Gastrocnemius medialis (tissue), 4 donors: ENCODE results near the gene ADPRH. TPM values are rescaled to one million over a fixed set of nuclear protein-coding genes. Genes with fewer than 3 reads are reported as not detected.
"Not testable (repeated sequence)": the region's sequence is repeated elsewhere in the genome, so short reads cannot be mapped to it uniquely, and the experiment has no call there.

ENCODE experiments used
- ATAC-seq, 2 donors: fragments of 150-250 bp; one replicate each; pipeline ENCODE4 v1.9.1; 2016
- DNase-seq, 2 donors: peaks; one replicate each; pipeline ENCODE4 v3.0.0-alpha.2; 2019
- H3K27ac ChIP-seq, 4 donors: fragments of 200-600 bp; sonication (generic); 1 replicate in 1 of 4; 2 replicates in 3 of 4; pipeline ENCODE4 v1.5.1; 2016 to 2018; ENCODE audit warnings: mild to moderate bottlenecking in 2 of 4, moderate library complexity in 1 of 4
- H3K27me3 ChIP-seq, 3 donors: fragments of 200-600 bp; sonication (generic) in 2 of 3; 1 replicate in 1 of 3; 2 replicates in 2 of 3; pipeline versions ENCODE4 v1.5.1 to v1.6.0; 2016 to 2019; ENCODE audit warnings: mild to moderate bottlenecking in 1 of 3, moderate library complexity in 1 of 3
- H3K36me3 ChIP-seq, 2 donors: fragments of 200-600 bp; sonication (generic) in 1 of 2; one replicate each; pipeline ENCODE4 v1.5.1; 2017 to 2018
- H3K4me1 ChIP-seq, 2 donors: fragments of 200-600 bp; sonication (generic) in 1 of 2; one replicate each; pipeline ENCODE4 v1.5.1; 2016 to 2017; ENCODE audit warnings: mild to moderate bottlenecking in 2 of 2
- H3K4me3 ChIP-seq, 4 donors: fragments of 200-600 bp; sonication (generic) in 3 of 4; 1 replicate in 1 of 4; 2 replicates in 3 of 4; pipeline ENCODE4 v1.5.1; 2016 to 2019; ENCODE audit warnings: mild to moderate bottlenecking in 2 of 4
- H3K9me3 ChIP-seq, 3 donors: fragments of 200-600 bp; sonication (generic) in 2 of 3; 1 replicate in 1 of 3; 2 replicates in 2 of 3; pipeline ENCODE4 v1.5.1; 2016 to 2019
- CTCF ChIP-seq, 5 experiments: fragments of 450-650 bp in 3 of 5; fragments of 200-600 bp in 2 of 5; sonication (generic) in 2 of 5; IDR thresholded peaks in 4 of 5; conservative IDR thresholded peaks in 1 of 5; 1 replicate in 4 of 5; 2 replicates in 1 of 5; pipeline ENCODE4 v1.5.1; 2016 to 2019; ENCODE audit warnings: antibody characterized with exemption in 5 of 5, mild to moderate bottlenecking in 3 of 5, moderate library complexity in 3 of 5
- POLR2A ChIP-seq, 2 donors: fragments of 450-650 bp; IDR thresholded peaks; one replicate each; pipeline ENCODE4 v1.6.1; 2017; ENCODE audit warnings: antibody characterized with exemption in 2 of 2, mild to moderate bottlenecking in 2 of 2, moderate library complexity in 2 of 2
- in situ Hi-C, 4 donors: fragments of 200-750 bp; cut with MboI; loops; one replicate each; pipeline versions ENCODE4 v1.15.0 to v1.8.0; 2017; ENCODE audit warnings: low sequenced_read_pairs in 4 of 4
- intact Hi-C: fragments of 100-400 bp; cut with DNase I; formaldehyde crosslinking; loops from one replicate; pipeline ENCODE4 v1.15.1; 2023; ENCODE audit warnings: low total_unique reads
- total RNA-seq, 4 donors: library from RNA; depleted of rRNA; stranded (reverse); fragments of >200 nt; gene quantifications; one replicate each; pipeline versions ENCODE4 v1.1.0 to v1.2.3, GENCODE V29; 2016

The ADPRH gene
- total RNA-seq, 4 donors from 2014 or later: 8.2 to 15.3 (median 10.3) TPM

- in situ Hi-C loops (no loop called here), intact Hi-C loops (no loop called here)
- peak overlapping the region in 2 of 4 donors; percentile 52 to 66 for H3K27ac ChIP-seq
- no peak for ATAC-seq
- no peaks in the 10 kb centered on the region for H3K9me3 ChIP-seq
- TF ChIP-seq CTCF (IDR thresholded peaks at IDR 0.05 in 4 of 5, conservative IDR thresholded peaks at IDR 0.05 in 1 of 5) (no peak), POLR2A (IDR thresholded peaks at IDR 0.05) (no peak)
- DNase-seq: no peak
- peaks cover 0 to 4% of the 10 kb centered on the region in 2 donors for H3K4me1 ChIP-seq
- H3K4me3 ChIP-seq: no peak overlapping the region
- H3K27me3 ChIP-seq: no peaks in the 10 kb centered on the region
- H3K36me3 ChIP-seq: no peaks in the 10 kb centered on the region
These were observed 16.9 kb upstream of the ADPRH start for GRCh38 chr3:119562307-119562961.

GRCh38 chr3:119563334-119563733 is 16.0 kb upstream of the ADPRH start:
- intact Hi-C loops, H3K4me1 ChIP-seq, H3K36me3 ChIP-seq, H3K27me3 ChIP-seq, H3K9me3 ChIP-seq, ATAC-seq, H3K27ac ChIP-seq, DNase-seq, H3K4me3 ChIP-seq, in situ Hi-C loops: not testable (repeated sequence)

- Histone ChIP-seq H3K27ac (no peak overlapping the region), H3K4me3 (no peak overlapping the region), H3K36me3 (no peaks in the 10 kb centered on the region), H3K4me1 (peaks cover 0 to 4% of the 10 kb centered on the region in 2 donors), H3K27me3 (no peaks in the 10 kb centered on the region), H3K9me3 (no peaks in the 10 kb centered on the region)
- in situ Hi-C loops (no loop called here), intact Hi-C loops (no loop called here)
- no peak for ATAC-seq
- TF ChIP-seq POLR2A (IDR thresholded peaks at IDR 0.05) (no peak), CTCF (IDR thresholded peaks at IDR 0.05 in 4 of 5, conservative IDR thresholded peaks at IDR 0.05 in 1 of 5) (no peak)
- DNase-seq: no peak
These were observed 10.1 kb upstream of the ADPRH start for GRCh38 chr3:119569156-119569555.

GRCh38 chr3:119570229-119570628 is 9.1 kb upstream of the ADPRH start:
- no peaks in the 10 kb centered on the region for H3K9me3 ChIP-seq
- in situ Hi-C loops: loop anchor here in 1 of 4 donors (10.0 kb wide), 1 partner anchor 95 kb away; the partner anchor contains the start of gene POPDC2

More at GRCh38 chr3:119570229-119570628, 9.1 kb upstream of the ADPRH start:
- H3K36me3 ChIP-seq: no peaks in the 10 kb centered on the region
- DNase-seq: no peak
- H3K4me1 ChIP-seq: peaks cover 0 to 4% of the 10 kb centered on the region in 2 donors
- intact Hi-C loops: no loop called here
- no peak overlapping the region for H3K4me3 ChIP-seq
- peak in 1 of 2 donors; percentile 48 for ATAC-seq
- no peaks in the 10 kb centered on the region for H3K27me3 ChIP-seq
- no peak overlapping the region for H3K27ac ChIP-seq
- no peak for TF ChIP-seq POLR2A (IDR thresholded peaks at IDR 0.05)
- no peak for TF ChIP-seq CTCF (IDR thresholded peaks at IDR 0.05 in 4 of 5, conservative IDR thresholded peaks at IDR 0.05 in 1 of 5)
